Natural killer cell (primary cell): Measurements from ENCODE around the gene NRBF2. TPM values are rescaled to one million over a fixed set of nuclear protein-coding genes. Genes with fewer than 3 reads are reported as not detected.

Experiments used
- ATAC-seq, 3 donors: fragments of 150-1000 bp in 2 of 3; fragments of 200-7000 bp in 1 of 3; cut with Tn5 transposase; 1 replicate in 1 of 3; 2 replicates in 2 of 3; pipeline ENCODE4 v1.10.0; 2021; ENCODE audit warnings: mild to moderate bottlenecking in 2 of 3, moderate library complexity in 2 of 3
- DNase-seq, 2 donors: peaks; one replicate each; pipeline versions ENCODE4 v3.0.0 to v3.0.0-alpha.2; 2013 to 2021; ENCODE audit warnings: mixed read lengths in 1 of 2
- H3K27ac ChIP-seq: one replicate; pipeline ENCODE4 v1.5.1; 2013; ENCODE audit warnings: mild to moderate bottlenecking, low read length
- H3K27me3 ChIP-seq: one replicate; pipeline ENCODE4 v1.6.1; 2013; ENCODE audit warnings: low read length; ENCODE audit not compliant: control insufficient read depth, insufficient read depth
- H3K36me3 ChIP-seq: one replicate; pipeline ENCODE4 v1.6.1; 2013; ENCODE audit warnings: low read length; ENCODE audit not compliant: control insufficient read depth, insufficient read depth
- H3K4me1 ChIP-seq: one replicate; pipeline ENCODE4 v1.6.1; 2013; ENCODE audit warnings: low read length; ENCODE audit not compliant: control insufficient read depth, insufficient read depth
- H3K4me3 ChIP-seq: one replicate; pipeline ENCODE4 v1.5.1; 2013; ENCODE audit warnings: low read length
- H3K9me3 ChIP-seq: one replicate; pipeline ENCODE4 v1.6.1; 2013; ENCODE audit warnings: low read length; ENCODE audit not compliant: control insufficient read depth, insufficient read depth
- H3K27ac Mint-ChIP-seq, 2 donors: one replicate each; pipeline ENCODE4 v1.8.0; 2022; ENCODE audit warnings: mild to moderate bottlenecking in 2 of 2, mixed read lengths in 2 of 2, moderate library complexity in 1 of 2
- H3K27me3 Mint-ChIP-seq, 2 donors: one replicate each; pipeline ENCODE4 v1.8.0; 2022; ENCODE audit warnings: low read depth in 2 of 2, mixed read lengths in 2 of 2
- H3K36me3 Mint-ChIP-seq: one replicate; pipeline ENCODE4 v1.8.0; 2022; ENCODE audit warnings: mixed read lengths
- H3K4me1 Mint-ChIP-seq, 2 donors: one replicate each; pipeline ENCODE4 v1.8.0; 2022; ENCODE audit warnings: mixed read lengths in 2 of 2
- H3K4me3 Mint-ChIP-seq: one replicate; pipeline ENCODE4 v1.8.0; 2022; ENCODE audit warnings: mild to moderate bottlenecking, moderate library complexity, mixed read lengths
- H3K9me3 Mint-ChIP-seq, 2 donors: one replicate each; pipeline ENCODE4 v1.8.0; 2022; ENCODE audit warnings: mixed read lengths in 2 of 2
- CTCF ChIP-seq: fragments of 200-600 bp; IDR thresholded peaks from one replicate; pipeline ENCODE4 v1.8.0; 2022; ENCODE audit warnings: antibody characterized with exemption
- WGBS: methylation state at CpG from one replicate; pipeline ENCODE4 v1.1.7; 2013; ENCODE audit warnings: missing lambda C conversion rate; ENCODE audit not compliant: insufficient coverage; 5-methylcytosine and 5-hydroxymethylcytosine counted together
- intact Hi-C: fragments of 100-400 bp; cut with micrococcal nuclease; formaldehyde crosslinking; loops from one replicate; pipeline ENCODE4 v1.14.2; 2022
- total RNA-seq, 4 donors: library from RNA; stranded (reverse); fragments of 120-200 nt in 1 of 4; gene quantifications; one replicate each; pipeline versions ENCODE4 v1.2.3 to v1.2.4, GENCODE V29; 2013 to 2022

The NRBF2 gene
- total RNA-seq, 3 donors from 2014 or later (not counting 1 experiment from before 2014, with no cell fraction given) = 17.7 to 21.3 (median 18.2) TPM

- peak overlapping the region in 1 of 2 donors; percentile 9 for H3K27ac Mint-ChIP-seq
- H3K4me3 Mint-ChIP-seq = no peak overlapping the region
Measured at GRCh38 chr10:63164166-63164623, 31.1 kb downstream of the NRBF2 start.

GRCh38 chr10:63165249-63165648 lies 32.1 kb downstream of the NRBF2 start:
- H3K27me3 Mint-ChIP-seq = no peaks in the 10 kb centered on the region
- H3K9me3 Mint-ChIP-seq = no peaks in the 10 kb centered on the region
- intact Hi-C loops = no loop called here
- no peak for ATAC-seq
- H3K4me1 Mint-ChIP-seq = peaks cover 12% of the 10 kb centered on the region in 2 donors
- peaks cover 6% of the 10 kb centered on the region for H3K36me3 Mint-ChIP-seq
- H3K27ac Mint-ChIP-seq = no peak overlapping the region
- WGBS = 96% methylated on average over 5 of the region's 7 CpGs
- Histone ChIP-seq H3K4me3 (no peak overlapping the region), H3K27ac (no peak overlapping the region), H3K36me3 (peaks cover 24% of the 10 kb centered on the region), H3K4me1 (no peaks in the 10 kb centered on the region), H3K9me3 (no peaks in the 10 kb centered on the region), H3K27me3 (no peaks in the 10 kb centered on the region)
- no peak for TF ChIP-seq CTCF
- no peak for DNase-seq
- H3K4me3 Mint-ChIP-seq = no peak overlapping the region

More at GRCh38 chr10:63164166-63164623, 31.1 kb downstream of the NRBF2 start:
- peaks cover 12 to 18% of the 10 kb centered on the region in 2 donors for H3K4me1 Mint-ChIP-seq
- 87% methylated on average over 2 of the region's 2 CpGs for WGBS
- no peaks in the 10 kb centered on the region for H3K9me3 ChIP-seq
- H3K36me3 ChIP-seq = peaks cover 17% of the 10 kb centered on the region
- no peaks in the 10 kb centered on the region for H3K4me1 ChIP-seq
- no peaks in the 10 kb centered on the region for H3K36me3 Mint-ChIP-seq
- no peak overlapping the region for H3K4me3 ChIP-seq
- DNase-seq (no peak), ATAC-seq (no peak)
- intact Hi-C loops = no loop called here
- H3K27ac ChIP-seq = no peak overlapping the region
- TF ChIP-seq CTCF = no peak
- H3K27me3 Mint-ChIP-seq = no peaks in the 10 kb centered on the region
- H3K9me3 Mint-ChIP-seq = no peaks in the 10 kb centered on the region
- no peaks in the 10 kb centered on the region for H3K27me3 ChIP-seq

GRCh38 chr10:63166742-63167258 lies 33.7 kb downstream of the NRBF2 start:
- Histone ChIP-seq H3K9me3 (no peaks in the 10 kb centered on the region), H3K27ac (no peak overlapping the region), H3K4me1 (no peaks in the 10 kb centered on the region), H3K27me3 (no peaks in the 10 kb centered on the region), H3K4me3 (no peak overlapping the region), H3K36me3 (peaks cover 34% of the 10 kb centered on the region)
- Mint-ChIP-seq H3K27me3 (no peaks in the 10 kb centered on the region), H3K4me1 (peaks cover 6 to 7% of the 10 kb centered on the region in 2 donors), H3K36me3 (peaks cover 8% of the 10 kb centered on the region), H3K27ac (no peak overlapping the region), H3K9me3 (no peaks in the 10 kb centered on the region), H3K4me3 (no peak overlapping the region)
- WGBS = 32% methylated on average over 3 of the region's 3 CpGs
- DNase-seq (peak in 1 of 2 donors; percentile 81), ATAC-seq (peak; percentile 64 to 93 (median 77))
- intact Hi-C loops = loop anchor here (1.0 kb wide), 2 partner anchors 463 to 554 kb away; no protein-coding TSS in a partner anchor
- TF ChIP-seq CTCF = peak; percentile 78
